ENCODE measurements around the gene RET. TPM values are rescaled to one million over a fixed set of nuclear protein-coding genes. Genes with fewer than 3 reads are reported as not detected.

The RET gene
- total and polyA plus RNA-seq, 2 of the 13 experiments (the other 11 are each of a cell fraction or from before 2014, with no cell fraction given), result 0.02 TPM; not detected in 1

DNA sequence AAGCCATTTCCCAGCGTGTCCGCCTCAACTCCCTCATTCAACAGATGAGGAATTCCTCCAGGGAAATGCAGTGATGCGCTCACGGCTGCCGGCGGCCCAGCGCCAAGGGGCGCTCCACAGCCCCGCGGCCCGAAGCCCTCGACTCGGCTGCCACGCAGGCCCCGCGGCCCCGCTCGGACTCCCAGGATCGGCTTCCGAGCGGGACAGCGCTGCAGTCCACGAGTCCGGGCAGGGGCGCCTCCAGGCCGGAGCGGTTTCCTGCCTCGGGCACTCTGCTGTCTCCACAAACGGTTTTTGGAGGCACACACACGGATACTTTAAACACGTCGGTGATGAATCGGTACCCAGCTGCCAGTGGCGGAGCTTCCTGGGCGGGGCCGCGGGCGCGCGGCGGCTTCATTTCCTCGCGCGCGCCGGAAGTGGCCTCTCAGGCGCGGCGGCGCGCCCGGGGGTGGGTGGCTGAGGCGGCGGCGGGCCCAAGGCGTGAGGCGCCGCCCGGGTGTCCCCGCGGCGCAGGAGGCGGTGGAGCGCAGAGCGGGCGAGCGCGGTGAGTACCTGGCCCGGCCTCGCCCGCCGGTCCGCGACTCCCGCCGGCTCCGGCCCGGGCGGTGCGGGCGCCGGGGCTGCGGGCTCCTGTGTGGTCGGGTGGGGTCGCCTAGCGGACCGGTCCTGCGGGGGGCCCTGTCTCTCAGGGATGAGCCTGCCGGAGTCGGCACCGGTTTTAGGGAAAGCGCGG, 61.3 kb downstream of the RET start, which contains the start of gene CSGALNACT2 (continued):
- TF ChIP-seq, protein P1, sequence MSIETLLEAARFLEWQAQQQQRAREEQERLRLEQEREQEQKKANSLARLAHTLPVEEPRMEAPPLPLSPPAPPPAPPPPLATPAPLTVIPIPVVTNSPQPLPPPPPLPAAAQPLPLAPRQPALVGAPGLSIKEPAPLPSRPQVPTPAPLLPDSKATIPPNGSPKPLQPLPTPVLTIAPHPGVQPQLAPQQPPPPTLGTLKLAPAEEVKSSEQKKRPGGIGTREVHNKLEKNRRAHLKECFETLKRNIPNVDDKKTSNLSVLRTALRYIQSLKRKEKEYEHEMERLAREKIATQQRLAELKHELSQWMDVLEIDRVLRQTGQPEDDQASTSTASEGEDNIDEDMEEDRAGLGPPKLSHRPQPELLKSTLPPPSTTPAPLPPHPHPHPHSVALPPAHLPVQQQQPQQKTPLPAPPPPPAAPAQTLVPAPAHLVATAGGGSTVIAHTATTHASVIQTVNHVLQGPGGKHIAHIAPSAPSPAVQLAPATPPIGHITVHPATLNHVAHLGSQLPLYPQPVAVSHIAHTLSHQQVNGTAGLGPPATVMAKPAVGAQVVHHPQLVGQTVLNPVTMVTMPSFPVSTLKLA (IDR thresholded peaks at IDR 0.05), result no peak
- no peak for TF ChIP-seq NPAS2 (CRISPR knock-in tag; IDR thresholded peaks at IDR 0.05; ENCODE audit: borderline replicate concordance)
- TF ChIP-seq, protein P2, sequence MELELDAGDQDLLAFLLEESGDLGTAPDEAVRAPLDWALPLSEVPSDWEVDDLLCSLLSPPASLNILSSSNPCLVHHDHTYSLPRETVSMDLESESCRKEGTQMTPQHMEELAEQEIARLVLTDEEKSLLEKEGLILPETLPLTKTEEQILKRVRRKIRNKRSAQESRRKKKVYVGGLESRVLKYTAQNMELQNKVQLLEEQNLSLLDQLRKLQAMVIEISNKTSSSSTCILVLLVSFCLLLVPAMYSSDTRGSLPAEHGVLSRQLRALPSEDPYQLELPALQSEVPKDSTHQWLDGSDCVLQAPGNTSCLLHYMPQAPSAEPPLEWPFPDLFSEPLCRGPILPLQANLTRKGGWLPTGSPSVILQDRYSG (CRISPR knock-in tag; IDR thresholded peaks at IDR 0.05), result peak; percentile 91
- peak; percentile 20; the same call in 1 of the 2 replicates for TF ChIP-seq ZHX1 (CRISPR knock-in tag; IDR thresholded peaks at IDR 0.05; ENCODE audit: low read depth)
- 0 out of 2 replicates have a peak, but pooled peaks have one; percentile 53 for TF ChIP-seq ZNF549 (CRISPR knock-in tag; IDR thresholded peaks at IDR 0.05)
- peak; percentile 82 for TF ChIP-seq RBFOX2 (IDR thresholded peaks at IDR 0.05; ENCODE audit: low read depth, low read length)
- TF ChIP-seq ZNF230 (CRISPR knock-in tag; IDR thresholded peaks at IDR 0.05), result peak; percentile 82; the same call in 1 of the 2 replicates
- TF ChIP-seq, protein P3, sequence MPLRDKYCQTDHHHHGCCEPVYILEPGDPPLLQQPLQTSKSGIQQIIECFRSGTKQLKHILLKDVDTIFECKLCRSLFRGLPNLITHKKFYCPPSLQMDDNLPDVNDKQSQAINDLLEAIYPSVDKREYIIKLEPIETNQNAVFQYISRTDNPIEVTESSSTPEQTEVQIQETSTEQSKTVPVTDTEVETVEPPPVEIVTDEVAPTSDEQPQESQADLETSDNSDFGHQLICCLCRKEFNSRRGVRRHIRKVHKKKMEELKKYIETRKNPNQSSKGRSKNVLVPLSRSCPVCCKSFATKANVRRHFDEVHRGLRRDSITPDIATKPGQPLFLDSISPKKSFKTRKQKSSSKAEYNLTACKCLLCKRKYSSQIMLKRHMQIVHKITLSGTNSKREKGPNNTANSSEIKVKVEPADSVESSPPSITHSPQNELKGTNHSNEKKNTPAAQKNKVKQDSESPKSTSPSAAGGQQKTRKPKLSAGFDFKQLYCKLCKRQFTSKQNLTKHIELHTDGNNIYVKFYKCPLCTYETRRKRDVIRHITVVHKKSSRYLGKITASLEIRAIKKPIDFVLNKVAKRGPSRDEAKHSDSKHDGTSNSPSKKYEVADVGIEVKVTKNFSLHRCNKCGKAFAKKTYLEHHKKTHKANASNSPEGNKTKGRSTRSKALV (CRISPR knock-in tag; IDR thresholded peaks at IDR 0.05), result peak; percentile 31; the same call in 1 of the 2 replicates
- peak; percentile 98 for TF ChIP-seq ZNF777 (CRISPR knock-in tag; IDR thresholded peaks at IDR 0.05)
- no peak for TF ChIP-seq NFATC3 (CRISPR knock-in tag; IDR thresholded peaks at IDR 0.05)
- no peak for TF ChIP-seq ZNF670 (CRISPR knock-in tag; IDR thresholded peaks at IDR 0.05; ENCODE audit: borderline replicate concordance)
- TF ChIP-seq DPF2 (CRISPR knock-in tag; IDR thresholded peaks at IDR 0.05; ENCODE audit: borderline replicate concordance, low read depth), result no peak
- TF ChIP-seq ZNF749 (CRISPR knock-in tag; IDR thresholded peaks at IDR 0.05; ENCODE audit: borderline replicate concordance), result 0 out of 2 replicates have a peak, but pooled peaks have one; percentile 11
- TF ChIP-seq XRCC5 (optimal IDR thresholded peaks at IDR 0.05; ENCODE audit: low read length), result peak; percentile 45
- TF ChIP-seq, protein P4, sequence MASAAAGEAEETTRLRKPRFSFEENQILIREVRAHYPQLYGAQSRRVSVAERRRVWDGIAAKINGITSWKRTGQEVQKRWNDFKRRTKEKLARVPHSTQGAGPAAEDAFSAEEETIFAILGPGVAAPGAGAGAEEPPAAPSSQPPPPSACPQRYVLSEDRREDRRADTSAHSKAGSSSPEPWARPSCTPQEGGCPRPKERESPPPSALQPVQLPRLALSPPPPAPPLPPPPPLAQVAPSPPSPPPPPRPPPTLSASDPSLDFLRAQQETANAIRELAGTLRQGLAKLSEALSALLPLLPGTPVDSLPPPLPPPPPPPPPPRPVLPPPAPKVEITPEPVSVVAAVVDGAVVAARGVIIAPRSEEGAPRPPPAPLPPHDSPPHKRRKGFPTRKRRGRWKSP (CRISPR knock-in tag; IDR thresholded peaks at IDR 0.05), result no peak
- 0 out of 2 replicates have a peak, but pooled peaks have one; percentile 42 for TF ChIP-seq DR1 (CRISPR knock-in tag; IDR thresholded peaks at IDR 0.05)
- peak; percentile 44; the same call in 1 of the 2 replicates for TF ChIP-seq MTA1 (CRISPR knock-in tag; IDR thresholded peaks at IDR 0.05; ENCODE audit: borderline replicate concordance)
- TF ChIP-seq CBX5 (CRISPR knock-in tag; IDR thresholded peaks at IDR 0.05; ENCODE audit: borderline replicate concordance), result no peak
- TF ChIP-seq HES4 (CRISPR knock-in tag; IDR thresholded peaks at IDR 0.05; ENCODE audit: borderline replicate concordance), result 0 out of 2 replicates have a peak, but pooled peaks have one; percentile 49
- peak; percentile 74; the same call in 1 of the 2 replicates for TF ChIP-seq SNAI1 (CRISPR knock-in tag; IDR thresholded peaks at IDR 0.05; ENCODE audit: borderline replicate concordance)

Data from HepG2 (cell line).